ENCODE data around the gene MYL7.

GRCh38 chr7:44100458-44101302 is 40.5 kb downstream of the MYL7 start:
- no peak for TF ChIP-seq CTCF (conservative IDR thresholded peaks at IDR 0.05 in 1 of 2, IDR thresholded peaks at IDR 0.05 in 1 of 2; ENCODE audit: extremely low read depth in 1 of 2, insufficient read depth in 1 of 2, low read depth in 1 of 2, low read length in 2 of 2)
- TF ChIP-seq EZH2 (IDR thresholded peaks at IDR 0.05; ENCODE audit: borderline replicate concordance, low read length) = no peak

Measured in mammary epithelial cell (primary cell).